ENCODE measurements around the gene SREK1IP1. TPM values are rescaled to one million over a fixed set of nuclear protein-coding genes. Genes with fewer than 3 reads are reported as not detected.

The SREK1IP1 gene
- total and polyA plus RNA-seq, 9 of the 15 experiments (the other 6 are each of a cell fraction or from before 2014, with no cell fraction given) = 6.9 to 45.2 (median 21.7) TPM

GRCh38 chr5:64800926-64801325, 32.4 kb upstream of the SREK1IP1 start (continued):
- TF ChIP-seq EGR1 (conservative IDR thresholded peaks at IDR 0.05) (no peak), HNRNPH1 (optimal IDR thresholded peaks at IDR 0.05; ENCODE audit: low read depth, low read length) (no peak), HDAC3 (IDR thresholded peaks at IDR 0.05; ENCODE audit: borderline replicate concordance, partially characterized antibody) (no peak), ZNF76 (CRISPR knock-in tag; IDR thresholded peaks at IDR 0.05; ENCODE audit: borderline replicate concordance) (no peak), ZNF75A (CRISPR knock-in tag; IDR thresholded peaks at IDR 0.05) (no peak), KDM4B (IDR thresholded peaks at IDR 0.05; ENCODE audit: borderline replicate concordance in 2 of 2, low read depth in 1 of 2) (no peak), BACH1 (tag; IDR thresholded peaks at IDR 0.05) (no peak)

GRCh38 chr5:64796301-64796700, 27.8 kb upstream of the SREK1IP1 start:
- H3K9ac ChIP-seq (ENCODE audit: insufficient read depth in 1 of 2, low read depth in 2 of 2, low read length in 2 of 2) = no peak overlapping the region
- no peaks in the 10 kb centered on the region for H3K4me1 ChIP-seq (replicated peaks in 1 of 2; ENCODE audit: control insufficient read depth in 2 of 2, insufficient read depth in 2 of 2, low read length in 2 of 2)
- CTCF ChIA-PET (ENCODE audit: low intra/inter-chr PET ratio) = no interaction called here
- POLR2A ChIA-PET = no interaction called here
- H3K27ac ChIP-seq (ENCODE audit: extremely low read depth, low read depth, low read length) = no peak overlapping the region
- H3K9me3 ChIP-seq (replicated peaks; ENCODE audit: control insufficient read depth, insufficient read depth, low read depth, low read length) = no peaks in the 10 kb centered on the region
- H3K4me3 ChIP-seq = no peak overlapping the region
- H3K36me3 ChIP-seq (ENCODE audit: control insufficient read depth, insufficient read depth, low read length) = peaks cover 2% of the 10 kb centered on the region; the same call in 1 of the 3 replicates
- peak; percentile 61 for TF ChIP-seq RBM25 (IDR thresholded peaks at IDR 0.05; ENCODE audit: low read depth, low read length, severe bottlenecking)
- peak; percentile 97 for TF ChIP-seq ZNF134 (CRISPR knock-in tag; conservative IDR thresholded peaks at IDR 0.05)
- TF ChIP-seq POU5F1 (IDR thresholded peaks at IDR 0.05; ENCODE audit: borderline replicate concordance, low read depth, low read length, partially characterized antibody) = no peak
- TF ChIP-seq FOXM1 (IDR thresholded peaks at IDR 0.05; ENCODE audit: low read depth) = 0 out of 2 replicates have a peak, but pooled peaks have one; percentile 31
- TF ChIP-seq FOXM1 (CRISPR knock-in tag; IDR thresholded peaks at IDR 0.05; ENCODE audit: low read depth) = no peak
- no peak overlapping the region for H3K4me2 ChIP-seq (ENCODE audit: insufficient read depth, low read length)
- no peaks in the 10 kb centered on the region for H3K9me1 ChIP-seq (ENCODE audit: control insufficient read depth, insufficient read depth, low read length)
- no peaks in the 10 kb centered on the region for H4K20me1 ChIP-seq (replicated peaks; ENCODE audit: control insufficient read depth, insufficient read depth, low read length)
- DNase-seq (ENCODE audit: extremely low read depth in 1 of 4, low spot score in 3 of 4) = no peak
- no TSS peak for BruUV-seq (replicated peaks)
- FAIRE-seq = no peak
- H3K79me2 ChIP-seq (ENCODE audit: control insufficient read depth, insufficient read depth, low read length) = no peaks in the 10 kb centered on the region
- no peak overlapping the region for H2AFZ ChIP-seq (ENCODE audit: low read depth, low read length)
- in situ Hi-C loops (cut with MboI) (loop anchor here (25.0 kb wide), 1 partner anchor 559 kb away; no protein-coding TSS in a partner anchor), intact Hi-C loops (cut with micrococcal nuclease) (no loop called here)
- no peak for ATAC-seq
- H3K27me3 ChIP-seq (ENCODE audit: control insufficient read depth in 2 of 2, insufficient read depth in 2 of 2, low read length in 2 of 2) = no peaks in the 10 kb centered on the region
